H1 (cell line): ENCODE results near the gene HSP90B1. TPM values are rescaled to one million over a fixed set of nuclear protein-coding genes. Genes with fewer than 3 reads are reported as not detected.

Experiments
- CTCF ChIA-PET: fragments of 300-600 bp; sonication (Branson Sonifier 250); formaldehyde crosslinking; loops from one replicate; lab custom pipeline; 2021; ENCODE audit not compliant: partially characterized antibody; lab: Charles Lee
- POLR2A ChIA-PET: fragments of 300-600 bp; sonication (Branson Sonifier 250); formaldehyde crosslinking; loops from one replicate; lab custom pipeline; 2021; ENCODE audit warnings: inconsistent platforms; ENCODE audit not compliant: partially characterized antibody; lab: Charles Lee
- DNase-seq, 2 experiments: peaks; one replicate each; pipeline versions ENCODE4 v3.0.0 to v3.0.0-alpha.2; 2010 to 2022; ENCODE audit warnings: low spot score in 2 of 2, low read depth in 1 of 2, mixed read lengths in 1 of 2
- FAIRE-seq: peaks from 2 replicates; lab custom pipeline; 2011; peaks lifted over from hg19 to GRCh38; lab: Jason Lieb, UNC
- H2AFZ ChIP-seq: 2 replicates; pipeline ENCODE4 v1.8.1; 2012; ENCODE audit warnings: low read length, inconsistent platforms
- H2AK5ac ChIP-seq: 2 replicates; pipeline ENCODE4 v1.6.1; 2013; ENCODE audit warnings: low read depth, low read length
- H2BK120ac ChIP-seq: replicated peaks from 2 replicates; pipeline ENCODE3; 2013; ENCODE audit warnings: low read depth, low read length, inconsistent platforms
- H2BK12ac ChIP-seq: 2 replicates; pipeline ENCODE4 v1.6.1; 2013; ENCODE audit warnings: low read depth, low read length
- H2BK15ac ChIP-seq: 2 replicates; pipeline ENCODE4 v1.6.1; 2013; ENCODE audit warnings: low read length
- H2BK20ac ChIP-seq: 2 replicates; pipeline ENCODE4 v1.6.1; 2013; ENCODE audit warnings: low read length
- H2BK5ac ChIP-seq: 2 replicates; pipeline ENCODE4 v1.6.1; 2013; ENCODE audit warnings: low read depth, low read length
- H3K14ac ChIP-seq: 2 replicates; pipeline ENCODE4 v1.6.1; 2013; ENCODE audit warnings: inconsistent platforms; ENCODE audit not compliant: insufficient read length
- H3K18ac ChIP-seq: 2 replicates; pipeline ENCODE4 v1.6.1; 2013; ENCODE audit warnings: low read length; ENCODE audit errors: extremely low read depth
- H3K23ac ChIP-seq: 2 replicates; pipeline ENCODE4 v1.6.1; 2013; ENCODE audit warnings: inconsistent platforms; ENCODE audit not compliant: insufficient read length
- H3K23me2 ChIP-seq: 2 replicates; pipeline ENCODE4 v1.6.1; 2013; ENCODE audit warnings: low read depth, low read length
- H3K27ac ChIP-seq: 2 replicates; pipeline ENCODE4 v1.6.1; 2011; ENCODE audit warnings: low read depth, low read length, inconsistent platforms
- H3K27me3 ChIP-seq, 4 experiments: replicated peaks in 1 of 4; 1 replicate in 1 of 4; 2 replicates in 3 of 4; pipeline versions ENCODE4 v1.6.1 to v1.8.1; 2011 to 2013; ENCODE audit warnings: low read length in 3 of 4, mild to moderate bottlenecking in 3 of 4, inconsistent platforms in 2 of 4, mixed read lengths in 2 of 4, moderate library complexity in 1 of 4; ENCODE audit not compliant: control insufficient read depth in 3 of 4, insufficient read depth in 3 of 4; ENCODE audit errors: extremely low read depth in 1 of 4
- H3K36me3 ChIP-seq, 4 experiments: 2 replicates each; pipeline versions ENCODE4 v1.6.1 to v1.8.1; 2011 to 2013; ENCODE audit warnings: mild to moderate bottlenecking in 4 of 4, low read length in 3 of 4, moderate library complexity in 2 of 4, control low read depth in 1 of 4, inconsistent platforms in 1 of 4; ENCODE audit not compliant: insufficient read depth in 4 of 4, control insufficient read depth in 2 of 4
- H3K4ac ChIP-seq: replicated peaks from 2 replicates; pipeline ENCODE3; 2013; ENCODE audit warnings: low read length, low read depth, mixed read lengths, inconsistent platforms; ENCODE audit not compliant: insufficient read length
- H3K4me1 ChIP-seq, 4 experiments: replicated peaks in 1 of 4; 1 replicate in 1 of 4; 2 replicates in 3 of 4; pipeline versions ENCODE4 v1.6.1 to v1.8.1; 2011 to 2013; ENCODE audit warnings: low read length in 3 of 4, inconsistent platforms in 2 of 4, mixed read lengths in 1 of 4; ENCODE audit not compliant: insufficient read depth in 4 of 4, control insufficient read depth in 3 of 4
- H3K4me2 ChIP-seq, 2 experiments: 2 replicates each; pipeline versions ENCODE4 v1.6.1 to v1.8.1; 2011 to 2013; ENCODE audit warnings: low read depth in 2 of 2, low read length in 2 of 2, control low read depth in 1 of 2, inconsistent platforms in 1 of 2, mild to moderate bottlenecking in 1 of 2; ENCODE audit not compliant: insufficient read depth in 1 of 2
- H3K4me3 ChIP-seq, 4 experiments: fragments of 200-600, 300-600 bp in 1 of 4; sonication (generic), shearing (Covaris generic), sonication (Bioruptor Twin) in 1 of 4; 2 replicates each; pipeline versions ENCODE4 v1.5.1 to v1.8.1; 2011 to 2016; ENCODE audit warnings: low read length in 4 of 4, low read depth in 3 of 4, control low read depth in 2 of 4, inconsistent platforms in 2 of 4, mild to moderate bottlenecking in 2 of 4, mixed read lengths in 1 of 4, moderate library complexity in 1 of 4; ENCODE audit not compliant: insufficient read depth in 2 of 4; ENCODE audit errors: extremely low read depth in 1 of 4
- H3K56ac ChIP-seq: replicated peaks from 2 replicates; pipeline ENCODE3; 2013; ENCODE audit warnings: low read depth, mild to moderate bottlenecking, mixed read lengths, low read length, inconsistent platforms; ENCODE audit not compliant: insufficient read length
- H3K79me1 ChIP-seq: 2 replicates; pipeline ENCODE4 v1.6.1; 2013; ENCODE audit warnings: low read depth, low read length, control low read depth
- H3K79me2 ChIP-seq, 2 experiments: 2 replicates each; pipeline versions ENCODE4 v1.6.1 to v1.8.1; 2012 to 2013; ENCODE audit warnings: low read length in 2 of 2, mild to moderate bottlenecking in 2 of 2, inconsistent platforms in 1 of 2; ENCODE audit not compliant: insufficient read depth in 2 of 2, control insufficient read depth in 1 of 2
- H3K9ac ChIP-seq, 4 experiments: replicated peaks in 1 of 4; 1 replicate in 1 of 4; 2 replicates in 3 of 4; pipeline versions ENCODE4 v1.6.1 to v1.8.1; 2011 to 2013; ENCODE audit warnings: low read depth in 3 of 4, low read length in 3 of 4, control low read depth in 2 of 4, mild to moderate bottlenecking in 2 of 4, moderate library complexity in 2 of 4, inconsistent platforms in 1 of 4; ENCODE audit errors: extremely low read depth in 1 of 4
- H3K9me3 ChIP-seq, 2 experiments: 2 replicates each; pipeline versions ENCODE4 v1.6.1 to v1.8.1; 2012 to 2013; ENCODE audit warnings: mild to moderate bottlenecking in 2 of 2, moderate library complexity in 2 of 2, control low read depth in 1 of 2, inconsistent platforms in 1 of 2, low read depth in 1 of 2, low read length in 1 of 2, mixed read lengths in 1 of 2; ENCODE audit not compliant: insufficient read depth in 2 of 2
- H4K20me1 ChIP-seq, 2 experiments: replicated peaks in 1 of 2; 2 replicates each; pipeline versions ENCODE3 to v1.8.1; 2011 to 2013; ENCODE audit warnings: inconsistent platforms in 2 of 2, low read length in 2 of 2, mild to moderate bottlenecking in 1 of 2; ENCODE audit not compliant: insufficient read depth in 2 of 2, control insufficient read depth in 1 of 2
- H4K5ac ChIP-seq: 2 replicates; pipeline ENCODE4 v1.6.1; 2013; ENCODE audit warnings: low read length, low read depth, mixed read lengths, inconsistent platforms; ENCODE audit not compliant: insufficient read length
- H4K8ac ChIP-seq: 2 replicates; pipeline ENCODE4 v1.8.0; 2013; ENCODE audit warnings: mild to moderate bottlenecking, moderate library complexity, low read length, inconsistent platforms; ENCODE audit not compliant: insufficient read depth; ENCODE audit errors: extremely low read depth
- H4K91ac ChIP-seq: replicated peaks from 2 replicates; pipeline ENCODE3; 2013; ENCODE audit warnings: low read length, mixed read lengths, inconsistent platforms; ENCODE audit not compliant: insufficient read length
- BCL11A ChIP-seq, 2 experiments: IDR thresholded peaks; one replicate each; pipeline ENCODE4 v1.6.1; 2011; ENCODE audit warnings: low read depth in 2 of 2, low read length in 2 of 2, mild to moderate bottlenecking in 2 of 2
- CBX5 ChIP-seq: fragments of 300-800, 300-1000 bp; sonication (generic); IDR thresholded peaks from 2 replicates; pipeline ENCODE4 v1.7.1; 2016; ENCODE audit warnings: antibody characterized with exemption, low read length, low read depth
- CHD2 ChIP-seq: IDR thresholded peaks from 2 replicates; pipeline ENCODE4 v1.6.1; 2012; ENCODE audit warnings: low read length, improper control_type of control experiment
- E2F6 ChIP-seq: IDR thresholded peaks from 2 replicates; pipeline ENCODE4 v1.6.1; 2012; ENCODE audit warnings: inconsistent platforms
- GTF2F1 ChIP-seq: IDR thresholded peaks from 2 replicates; pipeline ENCODE4 v1.6.1; 2012; ENCODE audit warnings: low read depth, low read length, improper control_type of control experiment, borderline replicate concordance
- HDAC6 ChIP-seq: IDR thresholded peaks from one replicate; pipeline ENCODE4 v1.7.1; 2012; ENCODE audit warnings: low read depth, mild to moderate bottlenecking, inconsistent platforms, low read length, moderate library complexity
- NRF1 ChIP-seq: IDR thresholded peaks from 2 replicates; pipeline ENCODE4 v1.6.1; 2011; ENCODE audit warnings: mild to moderate bottlenecking, low read depth, low read length, improper control_type of control experiment
- POU5F1 ChIP-seq: IDR thresholded peaks from 2 replicates; pipeline ENCODE4 v1.6.1; 2011; ENCODE audit warnings: low read depth, mild to moderate bottlenecking, low read length, moderate library complexity
- RXRA ChIP-seq: IDR thresholded peaks from 2 replicates; pipeline ENCODE4 v1.6.1; 2011; ENCODE audit warnings: low read depth, mild to moderate bottlenecking, low read length, moderate library complexity; ENCODE audit not compliant: insufficient read depth
- SIRT6 ChIP-seq: IDR thresholded peaks from one replicate; pipeline ENCODE4 v1.7.1; 2012; ENCODE audit warnings: low read length, inconsistent platforms
- SUZ12 ChIP-seq: fragments of 200-600 bp; sonication (generic); IDR thresholded peaks from 2 replicates; pipeline ENCODE4 v1.6.1; 2012; ENCODE audit warnings: mild to moderate bottlenecking, inconsistent platforms, low read length, moderate library complexity, mixed read lengths
- TEAD4 ChIP-seq: IDR thresholded peaks from 2 replicates; pipeline ENCODE4 v1.6.1; 2012; ENCODE audit warnings: low read depth, low read length, inconsistent platforms, mixed read lengths
- YY1 ChIP-seq: IDR thresholded peaks from 2 replicates; pipeline ENCODE4 v1.6.1; 2011; ENCODE audit warnings: low read depth, mild to moderate bottlenecking, low read length
- WGBS, 2 experiments: shearing (Covaris generic) in 1 of 2; methylation state at CpG; one replicate each; pipeline versions ENCODE4 v1.1.6 to v1.1.7; 2013 to 2015; ENCODE audit warnings: low lambda C conversion rate in 2 of 2, mixed read lengths in 2 of 2, inconsistent platforms in 1 of 2, low coverage in 1 of 2, missing lambda C conversion rate in 1 of 2; ENCODE audit not compliant: insufficient replicate concordance in 2 of 2, insufficient coverage in 1 of 2, insufficient read length in 1 of 2; ENCODE audit errors: extremely low coverage in 1 of 2, missing lambda C conversion rate in 1 of 2; 5-methylcytosine and 5-hydroxymethylcytosine counted together
- polyA plus RNA-seq, 7 experiments: library from polyadenylated mRNA; depleted of rRNA in 3 of 7; stranded (reverse) in 5 of 7; unstranded in 2 of 7; fragments of >200 nt in 5 of 7; fragments of 200-250 nt in 2 of 7; gene quantifications; 1 replicate in 5 of 7; 2 replicates in 1 of 7; 4 replicates in 1 of 7; pipeline versions ENCODE4 v1.2.1 to v1.2.3, GENCODE V29; 2011 to 2013; ENCODE audit warnings: missing spikeins in 2 of 7, mixed read lengths in 2 of 7
- total RNA-seq: library from RNA; stranded (reverse); fragmentation: NEBNext Ultra II Directional; extraction: Animal tissue kit (Norgen Biotek cat#: 25700); gene quantifications from 2 replicates; pipeline ENCODE4 v1.2.1, GENCODE V29; 2021

HSP90B1 gene
- total and polyA plus RNA-seq, 2 of the 8 experiments (the other 6 are each of a cell fraction or from before 2014, with no cell fraction given): 161 to 847 TPM

GRCh38 chr12:103965255-103965589 is 35.0 kb downstream of the HSP90B1 start:
- Histone ChIP-seq H3K79me1 (peaks cover 3% of the 10 kb centered on the region; the same call in 1 of the 2 replicates), H3K4me1 (peaks cover 0 to 9% (median 2%) of the 10 kb centered on the region in 4 experiments; a peak in 4 of 7 replicates), H3K9ac (peak overlapping the region; percentile 85 to 100 (median 90)), H2BK20ac (no peak overlapping the region), H2BK12ac (no peak overlapping the region; the same call in 1 of the 2 replicates), H4K91ac (peak overlapping the region; percentile 59), H3K4ac (peak overlapping the region; percentile 63), H3K4me2 (peak overlapping the region; percentile 79 to 89), H3K4me3 (peak overlapping the region; percentile 80 to 91 (median 88)), H2BK120ac (no peak overlapping the region), H3K9me3 (no peaks in the 10 kb centered on the region), H3K56ac (peak overlapping the region; percentile 24), H2BK15ac (no peak overlapping the region), H3K27me3 (no peaks in the 10 kb centered on the region), H2AK5ac (peak overlapping the region; percentile 56; the same call in 1 of the 2 replicates), H3K79me2 (peaks cover 47 to 69% of the 10 kb centered on the region in 2 experiments), H3K36me3 (peaks cover 0 to 15% (median 3%) of the 10 kb centered on the region in 4 experiments; a peak in 1 of 8 replicates), H4K8ac (peak overlapping the region; percentile 82; the same call in 1 of the 2 replicates), H3K27ac (peak overlapping the region; percentile 92), H2AFZ (no peak overlapping the region; the same call in 1 of the 2 replicates), H3K23me2 (peaks cover 11% of the 10 kb centered on the region; the same call in 1 of the 2 replicates), H3K18ac (peak overlapping the region; percentile 44; the same call in 1 of the 2 replicates), H4K5ac (peak overlapping the region; percentile 93), H3K14ac (peak overlapping the region; percentile 50), H4K20me1 (peaks cover 2 to 3% of the 10 kb centered on the region in 2 experiments), H2BK5ac (peak overlapping the region; percentile 74), H3K23ac (no peak overlapping the region)
- DNase-seq: no peak
- WGBS, 2 experiments: 10% methylated on average over 11 of the region's 11 CpGs; no CpG with 5 or more reads in 1 of the 2 experiments
- no peak for FAIRE-seq
- CTCF ChIA-PET: interaction anchor here (0.8 to 0.9 kb wide), 3 partner anchors 8 to 20 kb away, joined by 3 read pairs; no protein-coding TSS in a partner anchor
- POLR2A ChIA-PET: interaction anchor here (0.6 to 4.6 kb wide), 29 partner anchors 9 to 355 kb away, joined by 3 to 141 read pairs (median 3); partner anchors contain the start of genes GLT8D2, HSP90B1, NFYB and NT5DC3
- no peak for TF ChIP-seq GTF2F1
- TF ChIP-seq NRF1: no peak
- no peak for TF ChIP-seq SUZ12
- no peak for TF ChIP-seq SIRT6
- no peak for TF ChIP-seq YY1
- no peak for TF ChIP-seq POU5F1
- no peak for TF ChIP-seq RXRA
- TF ChIP-seq CBX5: no peak
- TF ChIP-seq E2F6: no peak
- TF ChIP-seq BCL11A (IDR thresholded peaks at IDR 0.05; ENCODE audit: low read depth in 2 of 2, low read length in 2 of 2): no peak
- TF ChIP-seq HDAC6: no peak
- TF ChIP-seq TEAD4: no peak
- TF ChIP-seq CHD2: no peak
